GM06990 (cell line): ENCODE data around the gene RIMS1.

Experiments
- DNase-seq: peaks from one replicate; pipeline ENCODE4 v3.0.0-alpha.2; 2011; ENCODE audit not compliant: insufficient read length; ENCODE audit errors: extremely low read depth
- H3K27me3 ChIP-seq: replicated peaks from 2 replicates; pipeline ENCODE4 v1.6.0; 2011; ENCODE audit warnings: low read length; ENCODE audit not compliant: control insufficient read depth, insufficient read depth
- H3K36me3 ChIP-seq: 2 replicates; pipeline ENCODE4 v1.5.1; 2011; ENCODE audit warnings: low read length; ENCODE audit not compliant: control insufficient read depth, insufficient read depth
- H3K4me3 ChIP-seq: replicated peaks from 2 replicates; pipeline ENCODE4 v1.5.1; 2011; ENCODE audit warnings: low read depth, mild to moderate bottlenecking, control low read depth, low read length
- CTCF ChIP-seq: IDR thresholded peaks from 2 replicates; pipeline ENCODE4 v1.5.1; 2011; ENCODE audit warnings: low read length, control low read depth, mild to moderate bottlenecking, inconsistent platforms; ENCODE audit not compliant: insufficient read depth, poor library complexity, severe bottlenecking

RIMS1 gene

GRCh38 chr6:72078096-72078495 is 191.7 kb downstream of the RIMS1 start:
- no peak for TF ChIP-seq CTCF
- Histone ChIP-seq H3K4me3 (no peak overlapping the region), H3K36me3 (no peaks in the 10 kb centered on the region), H3K27me3 (no peaks in the 10 kb centered on the region)
- no peak for DNase-seq

DNA sequence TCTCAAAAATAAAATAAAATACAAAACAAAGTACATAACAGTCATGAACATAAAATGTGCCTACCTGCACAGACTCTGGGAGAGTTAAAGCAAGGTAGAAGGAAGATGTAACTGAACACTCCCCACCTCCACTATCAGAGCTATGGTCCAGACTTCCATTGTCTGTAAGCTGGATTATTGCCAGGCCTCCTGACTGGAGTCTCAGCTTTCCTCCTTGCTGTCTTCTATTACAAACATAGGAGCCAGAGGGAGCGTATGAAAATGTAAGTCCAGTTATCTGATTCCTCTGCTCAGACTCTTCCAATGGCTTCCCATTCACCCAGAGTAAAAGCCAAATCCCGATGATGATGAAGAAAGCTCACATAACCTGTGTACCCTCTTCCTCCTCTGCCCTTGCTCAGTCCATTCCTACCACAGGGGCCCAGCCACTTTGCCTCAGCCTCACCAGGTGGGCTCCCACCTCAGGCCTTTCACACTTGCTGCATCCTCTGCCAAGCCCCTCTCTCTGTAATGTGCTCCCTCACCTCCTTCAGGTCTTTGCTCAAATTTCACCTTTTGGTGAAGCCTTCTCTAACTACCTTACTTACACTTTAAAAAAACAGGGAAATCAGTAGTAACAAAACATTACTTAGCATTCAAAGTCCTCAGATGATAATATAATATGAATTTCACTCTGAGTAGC is 194.1 kb downstream of the RIMS1 start:
- no peak overlapping the region for H3K4me3 ChIP-seq
- no peak for DNase-seq
- TF ChIP-seq CTCF, result no peak
- no peaks in the 10 kb centered on the region for H3K27me3 ChIP-seq
- H3K36me3 ChIP-seq, result no peaks in the 10 kb centered on the region

DNA sequence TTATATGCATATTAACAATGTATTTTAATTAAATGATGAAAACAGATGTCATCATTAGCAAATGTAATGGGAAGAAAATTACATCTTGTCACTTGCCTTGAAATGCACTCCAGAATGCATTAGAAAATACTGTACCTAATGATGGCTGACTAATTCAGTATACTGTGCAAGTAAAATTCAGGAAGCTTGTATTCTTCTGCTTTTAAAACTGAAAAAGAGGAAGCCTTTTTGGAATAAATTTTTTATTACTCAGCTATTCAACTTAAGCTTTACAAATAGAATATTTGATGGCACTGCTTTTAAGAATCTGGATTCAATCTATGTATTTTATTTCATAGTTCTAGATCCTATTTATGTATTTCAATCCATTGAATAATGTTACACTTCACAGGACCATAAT is 195.5 kb downstream of the RIMS1 start:
- no peak for DNase-seq
- no peaks in the 10 kb centered on the region for H3K27me3 ChIP-seq
- H3K36me3 ChIP-seq, result no peaks in the 10 kb centered on the region
- no peak for TF ChIP-seq CTCF
- H3K4me3 ChIP-seq, result no peak overlapping the region

DNA sequence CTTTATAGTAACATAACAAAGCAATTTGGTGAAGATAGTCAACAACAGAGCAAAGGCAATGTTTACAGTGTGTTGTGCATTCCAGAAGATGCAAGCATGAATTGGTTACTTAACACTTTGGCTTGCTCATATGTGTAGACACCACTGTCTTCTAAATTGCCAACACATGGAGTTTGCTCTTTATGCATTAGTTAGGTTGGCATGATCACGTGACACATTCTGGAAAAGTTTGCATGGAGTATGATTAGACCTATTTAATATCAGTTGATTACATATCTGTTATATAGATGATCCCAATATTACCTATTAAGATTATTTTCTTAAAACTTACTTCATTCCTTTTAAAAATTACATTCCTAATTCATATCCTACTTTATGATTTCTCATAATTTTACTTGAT is 197.6 kb downstream of the RIMS1 start:
- no peak for TF ChIP-seq CTCF
- Histone ChIP-seq H3K36me3 (no peaks in the 10 kb centered on the region), H3K27me3 (no peaks in the 10 kb centered on the region; the same call in 1 of the 2 replicates), H3K4me3 (no peak overlapping the region)
- DNase-seq, result no peak

- peak; percentile 36 for TF ChIP-seq CTCF
- no peak for DNase-seq
- Histone ChIP-seq H3K4me3 (no peak overlapping the region), H3K36me3 (no peaks in the 10 kb centered on the region), H3K27me3 (no peaks in the 10 kb centered on the region; the same call in 1 of the 2 replicates)
Observed at GRCh38 chr6:72084992-72085569, 198.7 kb downstream of the RIMS1 start.
